H1 (cell line): ENCODE results near the gene VWA3B. TPM values are rescaled to one million over a fixed set of nuclear protein-coding genes. Genes with fewer than 3 reads are reported as not detected.

Experiments used
- CHD2 ChIP-seq: IDR thresholded peaks from 2 replicates; pipeline ENCODE4 v1.6.1; 2012; ENCODE audit warnings: low read length, improper control_type of control experiment
- EZH2 ChIP-seq: fragments of 200-600 bp; sonication (generic); IDR thresholded peaks from 2 replicates; pipeline ENCODE4 v1.7.1; 2012; ENCODE audit warnings: low read depth, mild to moderate bottlenecking, moderate library complexity, low read length, inconsistent platforms; ENCODE audit not compliant: severe bottlenecking
- GABPA ChIP-seq: IDR thresholded peaks from 2 replicates; pipeline ENCODE4 v1.6.1; 2011; ENCODE audit warnings: mild to moderate bottlenecking, low read length, moderate library complexity, borderline replicate concordance; ENCODE audit not compliant: insufficient read depth
- HDAC2 ChIP-seq, 2 experiments: fragments of 300-600 bp in 1 of 2; sonication (generic) in 1 of 2; IDR thresholded peaks; 2 replicates each; pipeline ENCODE4 v1.6.1; 2011 to 2012; ENCODE audit warnings: low read depth in 2 of 2, low read length in 2 of 2, mild to moderate bottlenecking in 2 of 2, moderate library complexity in 2 of 2, borderline replicate concordance in 1 of 2, inconsistent platforms in 1 of 2
- RFX5 ChIP-seq: IDR thresholded peaks from 2 replicates; pipeline ENCODE4 v1.6.1; 2011; ENCODE audit warnings: low read depth, low read length, improper control_type of control experiment, borderline replicate concordance
- SAP30 ChIP-seq: fragments of 300-600 bp; sonication (generic); IDR thresholded peaks from 2 replicates; pipeline ENCODE4 v1.7.1; 2012; ENCODE audit warnings: low read length, moderate library complexity, mild to moderate bottlenecking, inconsistent platforms; ENCODE audit not compliant: insufficient read depth, insufficient replicate concordance
- SIRT6 ChIP-seq: IDR thresholded peaks from one replicate; pipeline ENCODE4 v1.7.1; 2012; ENCODE audit warnings: low read length, inconsistent platforms
- SRF ChIP-seq: IDR thresholded peaks from 2 replicates; pipeline ENCODE4 v1.6.1; 2011; ENCODE audit warnings: mild to moderate bottlenecking, low read depth, low read length, moderate library complexity
- polyA plus RNA-seq, 7 experiments: library from polyadenylated mRNA; depleted of rRNA in 3 of 7; stranded (reverse) in 5 of 7; unstranded in 2 of 7; fragments of >200 nt in 5 of 7; fragments of 200-250 nt in 2 of 7; gene quantifications; 1 replicate in 5 of 7; 2 replicates in 1 of 7; 4 replicates in 1 of 7; pipeline versions ENCODE4 v1.2.1 to v1.2.3, GENCODE V29; 2011 to 2013; ENCODE audit warnings: missing spikeins in 2 of 7, mixed read lengths in 2 of 7
- total RNA-seq: library from RNA; stranded (reverse); fragmentation: NEBNext Ultra II Directional; extraction: Animal tissue kit (Norgen Biotek cat#: 25700); gene quantifications from 2 replicates; pipeline ENCODE4 v1.2.1, GENCODE V29; 2021

The VWA3B gene
- total and polyA plus RNA-seq, 2 of the 8 experiments (the other 6 are each of a cell fraction or from before 2014, with no cell fraction given) = not detected

- no peak for TF ChIP-seq HDAC2 (IDR thresholded peaks at IDR 0.05; ENCODE audit: borderline replicate concordance in 1 of 2, low read depth in 2 of 2, low read length in 2 of 2)
- TF ChIP-seq EZH2 = no peak
- no peak for TF ChIP-seq SAP30
- no peak for TF ChIP-seq SIRT6
- no peak for TF ChIP-seq GABPA
- TF ChIP-seq SRF = no peak
- TF ChIP-seq RFX5 = no peak
- TF ChIP-seq CHD2 = no peak
- TF ChIP-seq, all 59 proteins: peak for 0
Measured at GRCh38 chr2:98332989-98333388, 246.0 kb downstream of the VWA3B start (continued).
